GM23338 (cell line): ENCODE data around the gene ZFP36. TPM values are rescaled to one million over a fixed set of nuclear protein-coding genes. Genes with fewer than 3 reads are reported as not detected.

ENCODE experiments used
- ATAC-seq: fragments of 200-7000 bp; cut with Tn5 transposase; 3 replicates; pipeline ENCODE4 v1.9.1; 2020
- DNase-seq: peaks from one replicate; pipeline ENCODE4 v3.0.0-alpha.2; 2015; ENCODE audit warnings: low spot score
- H2AFZ ChIP-seq: fragments of 200-600 bp; sonication (generic); 2 replicates; pipeline ENCODE4 v1.8.0; 2016; ENCODE audit warnings: antibody characterized with exemption, mild to moderate bottlenecking, moderate library complexity
- H3F3A ChIP-seq: fragments of 200-600 bp; sonication (generic); replicated peaks from 2 replicates; pipeline ENCODE4 v1.8.0; 2017; ENCODE audit warnings: antibody characterized with exemption, mixed run types, low read depth
- H3K27ac ChIP-seq: fragments of 200-600 bp; sonication (generic); 2 replicates; pipeline ENCODE4 v1.6.1; 2016; ENCODE audit warnings: low read depth
- H3K27me3 ChIP-seq: fragments of 200-600 bp; sonication (generic); 2 replicates; pipeline ENCODE4 v1.8.0; 2016; ENCODE audit warnings: mild to moderate bottlenecking, mixed run types, moderate library complexity; ENCODE audit not compliant: insufficient read depth
- H3K36me3 ChIP-seq: fragments of 200-600 bp; sonication (generic); 2 replicates; pipeline ENCODE4 v1.8.0; 2016; ENCODE audit warnings: mild to moderate bottlenecking; ENCODE audit not compliant: insufficient read depth
- H3K4me1 ChIP-seq: fragments of 200-600 bp; sonication (generic); 2 replicates; pipeline ENCODE4 v1.8.0; 2016; ENCODE audit warnings: mild to moderate bottlenecking, moderate library complexity; ENCODE audit not compliant: insufficient read depth
- H3K4me2 ChIP-seq: fragments of 200-600 bp; sonication (generic); 2 replicates; pipeline ENCODE4 v1.7.1; 2017; ENCODE audit warnings: mixed run types
- H3K4me3 ChIP-seq: fragments of 200-600 bp; sonication (generic); 2 replicates; pipeline ENCODE4 v1.6.1; 2016; ENCODE audit warnings: mixed run types
- H3K79me2 ChIP-seq: fragments of 200-600 bp; sonication (generic); replicated peaks from 2 replicates; pipeline ENCODE4 v1.8.0; 2017; ENCODE audit warnings: mild to moderate bottlenecking; ENCODE audit not compliant: insufficient read depth
- H3K9me2 ChIP-seq: fragments of 200-600 bp; sonication (generic); 2 replicates; pipeline ENCODE4 v1.8.0; 2017; ENCODE audit not compliant: insufficient read depth
- H4K20me1 ChIP-seq: fragments of 200-600 bp; sonication (generic); replicated peaks from 2 replicates; pipeline ENCODE4 v1.8.0; 2017; ENCODE audit warnings: mild to moderate bottlenecking; ENCODE audit not compliant: insufficient read depth
- H3K27ac Mint-ChIP-seq: 2 replicates; pipeline ENCODE4 v1.8.0; 2020; ENCODE audit warnings: inconsistent platforms, mild to moderate bottlenecking, moderate library complexity, mixed read lengths
- H3K27me3 Mint-ChIP-seq: 3 replicates; pipeline ENCODE4 v1.8.0; 2022; ENCODE audit warnings: low read depth, mild to moderate bottlenecking, moderate library complexity, mixed read lengths, inconsistent platforms; ENCODE audit not compliant: insufficient read depth, poor library complexity
- H3K36me3 Mint-ChIP-seq: 3 replicates; pipeline ENCODE4 v1.8.0; 2021; ENCODE audit warnings: low read depth, mild to moderate bottlenecking, inconsistent platforms, moderate library complexity, mixed read lengths
- H3K4me1 Mint-ChIP-seq: 3 replicates; pipeline ENCODE4 v1.8.0; 2020; ENCODE audit warnings: mild to moderate bottlenecking, inconsistent platforms, mixed read lengths
- H3K4me3 Mint-ChIP-seq: 3 replicates; pipeline ENCODE4 v1.8.0; 2021; ENCODE audit warnings: moderate library complexity, mild to moderate bottlenecking, inconsistent platforms, mixed read lengths
- H3K9me3 Mint-ChIP-seq: 3 replicates; pipeline ENCODE4 v1.8.0; 2020; ENCODE audit warnings: moderate library complexity, mild to moderate bottlenecking, inconsistent platforms, mixed read lengths
- CREB1 ChIP-seq: fragments of 250-450 bp; sonication (Bioruptor Pico); IDR thresholded peaks from 2 replicates; pipeline ENCODE4 v1.5.0; 2020; ENCODE audit warnings: low read depth, mild to moderate bottlenecking, moderate library complexity
- EZH2 ChIP-seq: fragments of 200-600 bp; sonication (generic); IDR thresholded peaks from one replicate; pipeline ENCODE4 v1.8.0; 2017; ENCODE audit warnings: antibody characterized with exemption, mild to moderate bottlenecking, low read depth; ENCODE audit not compliant: unreplicated experiment
- EZH2phosphoT487 ChIP-seq: fragments of 200-600 bp; sonication (generic); IDR thresholded peaks from one replicate; pipeline ENCODE4 v1.8.1; 2018; ENCODE audit warnings: antibody characterized with exemption; ENCODE audit not compliant: unreplicated experiment
- JUNB ChIP-seq: IDR thresholded peaks from one replicate; pipeline ENCODE4 v1.6.1; 2016; ENCODE audit warnings: antibody characterized with exemption; ENCODE audit not compliant: unreplicated experiment
- NANOG ChIP-seq: IDR thresholded peaks from 2 replicates; pipeline ENCODE4 v1.6.1; 2016; ENCODE audit warnings: antibody characterized with exemption, borderline replicate concordance
- POLR2AphosphoS5 ChIP-seq: IDR thresholded peaks from 2 replicates; pipeline ENCODE4 v1.6.1; 2016; ENCODE audit warnings: antibody characterized with exemption, low read depth
- REST ChIP-seq: IDR thresholded peaks from one replicate; pipeline ENCODE4 v1.6.1; 2018; ENCODE audit warnings: antibody characterized with exemption; ENCODE audit not compliant: unreplicated experiment
- STAT1 ChIP-seq: IDR thresholded peaks from one replicate; pipeline ENCODE4 v1.6.1; 2016; ENCODE audit warnings: antibody characterized with exemption; ENCODE audit not compliant: unreplicated experiment
- ZNF114 ChIP-seq: fragments of 250-450 bp; sonication (Bioruptor Pico); IDR thresholded peaks from 2 replicates; pipeline ENCODE4 v1.5.0; 2020; ENCODE audit warnings: mild to moderate bottlenecking, moderate library complexity
- ZNF331 ChIP-seq: fragments of 250-450 bp; sonication (Bioruptor Pico); IDR thresholded peaks from 2 replicates; pipeline ENCODE4 v1.5.0; 2020; ENCODE audit warnings: low read depth, mild to moderate bottlenecking, moderate library complexity
- ZNF462 ChIP-seq: fragments of 250-450 bp; sonication (Bioruptor Pico); IDR thresholded peaks from 2 replicates; pipeline ENCODE4 v1.5.0; 2020; ENCODE audit warnings: mild to moderate bottlenecking, moderate library complexity
- polyA plus RNA-seq: library from polyadenylated mRNA; unstranded; fragments of >200 nt; fragmentation: Nextera tagmentation; extraction: Ambion mirVana; gene quantifications from 2 replicates; pipeline ENCODE4 v1.2.1, GENCODE V29; 2016
- total RNA-seq: library from RNA; depleted of rRNA; stranded (reverse); fragments of >200 nt; shearing (Covaris generic); gene quantifications from 2 replicates; pipeline ENCODE4 v1.2.3, GENCODE V29; 2014
- TF ChIP-seq, protein P1 (sequence below): IDR thresholded peaks from 2 replicates; pipeline ENCODE4 v1.6.1; 2016; ENCODE audit warnings: antibody characterized with exemption
- TF ChIP-seq, protein P2 (sequence below), 2 experiments: fragments of 200-600 bp in 1 of 2; sonication (generic) in 1 of 2; conservative IDR thresholded peaks; 2 replicates each; pipeline versions ENCODE4 v1.5.1 to v1.6.1; 2016 to 2017; ENCODE audit warnings: antibody characterized with exemption in 2 of 2, low read depth in 2 of 2, mild to moderate bottlenecking in 2 of 2, moderate library complexity in 1 of 2

Gene ZFP36
- total and polyA plus RNA-seq, 2 experiments from 2014 or later: 9.5 to 27.5 TPM

- H3K36me3 Mint-ChIP-seq: peaks cover 68% of the 10 kb centered on the region
- H3K4me3 Mint-ChIP-seq: peak overlapping the region; percentile 97
- H3K27me3 Mint-ChIP-seq: peaks cover 30% of the 10 kb centered on the region
- Histone ChIP-seq H3K9me2 (no peaks in the 10 kb centered on the region), H2AFZ (peak overlapping the region; percentile 73; the same call in 1 of the 2 replicates), H3K4me3 (peak overlapping the region; percentile 78), H3K36me3 (0 out of 2 replicates have a peak, but pooled peaks cover 10% of the 10 kb centered on the region), H4K20me1 (peaks cover 17% of the 10 kb centered on the region), H3K27me3 (no peaks in the 10 kb centered on the region), H3K79me2 (peaks cover 13% of the 10 kb centered on the region), H3F3A (peaks cover 21% of the 10 kb centered on the region; the same call in 1 of the 2 replicates), H3K27ac (peak overlapping the region; percentile 97), H3K4me2 (peak overlapping the region; percentile 88), H3K4me1 (peaks cover 11% of the 10 kb centered on the region)
- no peak for TF ChIP-seq CREB1 (CRISPR knock-in tag)
- TF ChIP-seq STAT1: no peak
- no peak for TF ChIP-seq EZH2
- no peak for TF ChIP-seq REST
- TF ChIP-seq ZNF462 (CRISPR knock-in tag): no peak
- TF ChIP-seq ZNF331 (CRISPR knock-in tag): no peak
- no peak for TF ChIP-seq POLR2AphosphoS5
- TF ChIP-seq EZH2phosphoT487: no peak
- no peak for TF ChIP-seq JUNB
- TF ChIP-seq ZNF114 (CRISPR knock-in tag): no peak
- TF ChIP-seq NANOG: no peak
- TF ChIP-seq, protein P1, sequence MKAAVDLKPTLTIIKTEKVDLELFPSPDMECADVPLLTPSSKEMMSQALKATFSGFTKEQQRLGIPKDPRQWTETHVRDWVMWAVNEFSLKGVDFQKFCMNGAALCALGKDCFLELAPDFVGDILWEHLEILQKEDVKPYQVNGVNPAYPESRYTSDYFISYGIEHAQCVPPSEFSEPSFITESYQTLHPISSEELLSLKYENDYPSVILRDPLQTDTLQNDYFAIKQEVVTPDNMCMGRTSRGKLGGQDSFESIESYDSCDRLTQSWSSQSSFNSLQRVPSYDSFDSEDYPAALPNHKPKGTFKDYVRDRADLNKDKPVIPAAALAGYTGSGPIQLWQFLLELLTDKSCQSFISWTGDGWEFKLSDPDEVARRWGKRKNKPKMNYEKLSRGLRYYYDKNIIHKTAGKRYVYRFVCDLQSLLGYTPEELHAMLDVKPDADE: no peak
- TF ChIP-seq, protein P2, sequence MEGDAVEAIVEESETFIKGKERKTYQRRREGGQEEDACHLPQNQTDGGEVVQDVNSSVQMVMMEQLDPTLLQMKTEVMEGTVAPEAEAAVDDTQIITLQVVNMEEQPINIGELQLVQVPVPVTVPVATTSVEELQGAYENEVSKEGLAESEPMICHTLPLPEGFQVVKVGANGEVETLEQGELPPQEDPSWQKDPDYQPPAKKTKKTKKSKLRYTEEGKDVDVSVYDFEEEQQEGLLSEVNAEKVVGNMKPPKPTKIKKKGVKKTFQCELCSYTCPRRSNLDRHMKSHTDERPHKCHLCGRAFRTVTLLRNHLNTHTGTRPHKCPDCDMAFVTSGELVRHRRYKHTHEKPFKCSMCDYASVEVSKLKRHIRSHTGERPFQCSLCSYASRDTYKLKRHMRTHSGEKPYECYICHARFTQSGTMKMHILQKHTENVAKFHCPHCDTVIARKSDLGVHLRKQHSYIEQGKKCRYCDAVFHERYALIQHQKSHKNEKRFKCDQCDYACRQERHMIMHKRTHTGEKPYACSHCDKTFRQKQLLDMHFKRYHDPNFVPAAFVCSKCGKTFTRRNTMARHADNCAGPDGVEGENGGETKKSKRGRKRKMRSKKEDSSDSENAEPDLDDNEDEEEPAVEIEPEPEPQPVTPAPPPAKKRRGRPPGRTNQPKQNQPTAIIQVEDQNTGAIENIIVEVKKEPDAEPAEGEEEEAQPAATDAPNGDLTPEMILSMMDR (conservative IDR thresholded peaks at IDR 0.05; ENCODE audit: low read depth in 2 of 2): no peak
- no peak for ATAC-seq
- peaks cover 21% of the 10 kb centered on the region for H3K4me1 Mint-ChIP-seq
- peaks cover 3% of the 10 kb centered on the region; the same call in 1 of the 3 replicates for H3K9me3 Mint-ChIP-seq
- peak overlapping the region; percentile 100 for H3K27ac Mint-ChIP-seq
- DNase-seq: peak; percentile 34
Measured at GRCh38 chr19:39389631-39390414, 16.8 kb upstream of the ZFP36 start.
